ENCODE measurements around the gene BEND6.

BEND6 gene

GRCh38 chr6:56949925-56950495 lies 4.9 kb upstream of the BEND6 start:
- Histone ChIP-seq H3K4me1 (ENCODE audit: low read depth, poor library complexity, severe bottlenecking) (peaks cover 25% of the 10 kb centered on the region), H3K4me3 (IDR thresholded peaks at IDR 0.05; ENCODE audit: insufficient read depth, low read depth, low read length) (no peak overlapping the region), H3K27me3 (ENCODE audit: insufficient read depth, low read depth) (no peaks in the 10 kb centered on the region), H3K79me2 (ENCODE audit: insufficient read depth, low read depth) (peaks cover 35% of the 10 kb centered on the region), H3K36me3 (ENCODE audit: insufficient read depth) (0 out of 2 replicates have a peak, but pooled peaks cover 3% of the 10 kb centered on the region), H3K9ac (no peak overlapping the region), H3K27ac (no peak overlapping the region), H4K20me1 (ENCODE audit: insufficient read depth) (no peaks in the 10 kb centered on the region), H3K4me2 (no peak overlapping the region), H2AFZ (ENCODE audit: low read depth) (no peak overlapping the region)
- no peak for TF ChIP-seq CTCF (conservative IDR thresholded peaks at IDR 0.05; ENCODE audit: low read depth, low read length)

- no peak overlapping the region for H3K4me3 ChIP-seq (IDR thresholded peaks at IDR 0.05; ENCODE audit: insufficient read depth, low read depth, low read length)
- TF ChIP-seq CTCF (conservative IDR thresholded peaks at IDR 0.05; ENCODE audit: low read depth, low read length) = no peak
Observed at GRCh38 chr6:56951049-56951831, 3.7 kb upstream of the BEND6 start.

GRCh38 chr6:56953597-56954402 lies 1.1 kb upstream of the BEND6 start:
- Histone ChIP-seq H3K79me2 (ENCODE audit: insufficient read depth, low read depth) (peaks cover 39% of the 10 kb centered on the region), H3K27ac (peak overlapping the region; percentile 95), H3K4me1 (ENCODE audit: low read depth, poor library complexity, severe bottlenecking) (peaks cover 39% of the 10 kb centered on the region), H4K20me1 (ENCODE audit: insufficient read depth) (no peaks in the 10 kb centered on the region), H2AFZ (ENCODE audit: low read depth) (peak overlapping the region; percentile 68), H3K4me2 (peak overlapping the region; percentile 96), H3K36me3 (ENCODE audit: insufficient read depth) (0 out of 2 replicates have a peak, but pooled peaks cover 3% of the 10 kb centered on the region), H3K27me3 (ENCODE audit: insufficient read depth, low read depth) (no peaks in the 10 kb centered on the region), H3K4me3 (IDR thresholded peaks at IDR 0.05; ENCODE audit: insufficient read depth, low read depth, low read length) (no peak overlapping the region), H3K9ac (peak overlapping the region; percentile 98)
- 0 out of 2 replicates have a peak, but pooled peaks have one; percentile 6 for TF ChIP-seq CTCF (conservative IDR thresholded peaks at IDR 0.05; ENCODE audit: low read depth, low read length)

More at GRCh38 chr6:56951049-56951831, 3.7 kb upstream of the BEND6 start:
- H2AFZ ChIP-seq (ENCODE audit: low read depth) = no peak overlapping the region
- H3K36me3 ChIP-seq (ENCODE audit: insufficient read depth) = 0 out of 2 replicates have a peak, but pooled peaks cover 3% of the 10 kb centered on the region
- no peak overlapping the region for H3K9ac ChIP-seq
- H4K20me1 ChIP-seq (ENCODE audit: insufficient read depth) = no peaks in the 10 kb centered on the region
- peaks cover 35% of the 10 kb centered on the region for H3K79me2 ChIP-seq (ENCODE audit: insufficient read depth, low read depth)
- H3K4me1 ChIP-seq (ENCODE audit: low read depth, poor library complexity, severe bottlenecking) = peaks cover 26% of the 10 kb centered on the region
- H3K27me3 ChIP-seq (ENCODE audit: insufficient read depth, low read depth) = no peaks in the 10 kb centered on the region
- no peak overlapping the region for H3K27ac ChIP-seq
- H3K4me2 ChIP-seq = peak overlapping the region; percentile 96
